BJ (cell line): ENCODE data around the gene PIK3CA. TPM values are rescaled to one million over a fixed set of nuclear protein-coding genes. Genes with fewer than 3 reads are reported as not detected.
"Not testable (repeated sequence)": the region's sequence is repeated elsewhere in the genome, so short reads cannot be mapped to it uniquely, and the experiment has no call there.

ENCODE experiments used
- CTCF ChIA-PET: fragments of 350-600 bp; formaldehyde crosslinking; extraction: SDS; loops from one replicate; lab custom pipeline; 2021; ENCODE audit warnings: antibody characterized with exemption, inconsistent platforms; lab: Yijun Ruan, JAX
- POLR2A ChIA-PET: fragments of 300-600 bp; sonication (Branson Sonifier 250); formaldehyde crosslinking; extraction: SDS; loops from one replicate; lab custom pipeline; 2021; ENCODE audit warnings: antibody characterized with exemption; lab: Charles Lee
- DNase-seq: peaks from one replicate; pipeline ENCODE4 v3.0.0-alpha.2; 2011; ENCODE audit warnings: low read depth
- H3K27me3 ChIP-seq: 2 replicates; pipeline ENCODE4 v1.6.0; 2011; ENCODE audit warnings: low read length; ENCODE audit not compliant: control insufficient read depth, insufficient read depth
- H3K36me3 ChIP-seq: 2 replicates; pipeline ENCODE4 v1.5.1; 2011; ENCODE audit warnings: low read length; ENCODE audit not compliant: control insufficient read depth, insufficient read depth
- H3K4me3 ChIP-seq: 2 replicates; pipeline ENCODE4 v1.5.1; 2011; ENCODE audit warnings: low read depth, mild to moderate bottlenecking, control low read depth, low read length
- CTCF ChIP-seq: IDR thresholded peaks from 2 replicates; pipeline ENCODE4 v1.5.1; 2011; ENCODE audit warnings: low read depth, mild to moderate bottlenecking, control low read depth, inconsistent platforms, low read length, moderate library complexity; ENCODE audit not compliant: insufficient read depth
- polyA plus RNA-seq: library from polyadenylated mRNA; depleted of rRNA; stranded (reverse); fragments of >200 nt; gene quantifications from 2 replicates; pipeline ENCODE4 v1.2.3, GENCODE V29; 2011

The PIK3CA gene
- polyA plus RNA-seq, 1 experiment = 5.5 TPM

GRCh38 chr3:179250803-179251476 is 102.8 kb downstream of the PIK3CA start, which contains the start of gene KCNMB3:
TSS of gene KCNMB3 (minus strand) at chr3:179251114. CDS start at chr3:179250990, 124 bp downstream.
- no peaks in the 10 kb centered on the region for H3K27me3 ChIP-seq
- TF ChIP-seq CTCF = no peak
- no peak within 1 kb of the TSS for H3K4me3 ChIP-seq
- no peak for DNase-seq
- POLR2A ChIA-PET = no interaction called here
- H3K36me3 ChIP-seq = peaks cover 1% of the 10 kb centered on the region; the same call in 1 of the 2 replicates
- CTCF ChIA-PET = no interaction called here

DNA sequence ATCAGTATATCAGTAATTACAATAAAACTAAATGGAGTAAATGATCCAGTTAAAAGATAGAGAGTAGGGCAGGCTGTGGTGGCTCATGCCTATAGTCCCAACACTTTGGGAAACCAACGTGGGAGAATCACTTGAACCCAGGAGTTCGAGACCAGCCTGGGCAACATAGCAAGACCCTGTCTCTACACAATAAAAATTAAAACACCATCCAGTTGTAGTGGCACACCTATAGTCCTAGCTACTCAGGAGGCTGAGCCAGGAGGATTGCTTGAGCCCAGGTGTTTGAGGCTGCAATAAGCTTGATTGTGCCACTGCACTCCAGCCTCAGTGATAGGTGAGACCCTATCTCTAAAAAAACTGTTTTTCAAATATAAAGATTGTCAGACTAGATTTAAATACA is 108.7 kb downstream of the PIK3CA start:
- no peak overlapping the region for H3K4me3 ChIP-seq
- no peak for TF ChIP-seq CTCF
- CTCF ChIA-PET = no interaction called here

GRCh38 chr3:179257742-179258141 is 109.6 kb downstream of the PIK3CA start:
- CTCF ChIA-PET, DNase-seq, H3K4me3 ChIP-seq, H3K27me3 ChIP-seq, POLR2A ChIA-PET, H3K36me3 ChIP-seq: not testable (repeated sequence)

More for the DNA sequence above, 108.7 kb downstream of the PIK3CA start:
- no peak for DNase-seq
- Histone ChIP-seq H3K27me3 (no peaks in the 10 kb centered on the region), H3K36me3 (no peaks in the 10 kb centered on the region)
- POLR2A ChIA-PET = no interaction called here

DNA sequence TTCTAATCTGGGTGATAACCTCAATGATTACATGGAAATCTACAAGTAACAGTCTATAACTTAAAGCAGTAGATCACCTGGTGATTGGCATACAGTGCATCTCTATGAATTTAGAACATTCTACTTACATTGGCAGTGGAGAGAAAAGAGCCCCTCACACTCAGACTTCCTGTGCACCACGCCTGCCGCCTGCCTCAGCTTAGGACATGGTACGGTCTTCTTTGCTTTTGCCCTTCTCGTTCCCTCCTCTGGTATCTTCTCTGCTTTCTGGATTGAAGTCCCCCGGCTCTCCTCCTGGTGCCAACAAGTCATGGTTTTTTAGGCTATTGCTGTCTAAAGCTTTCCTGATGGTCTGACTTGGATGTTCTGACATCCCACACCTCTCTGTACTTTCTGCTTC is 110.7 kb downstream of the PIK3CA start:
- no peak for DNase-seq
- ChIA-PET POLR2A (no interaction called here), CTCF (no interaction called here)
- Histone ChIP-seq H3K4me3 (no peak overlapping the region), H3K27me3 (no peaks in the 10 kb centered on the region), H3K36me3 (no peaks in the 10 kb centered on the region)
- no peak for TF ChIP-seq CTCF

- CTCF ChIA-PET, H3K27me3 ChIP-seq, H3K36me3 ChIP-seq, POLR2A ChIA-PET, H3K4me3 ChIP-seq, DNase-seq: not testable (repeated sequence)
Observed at GRCh38 chr3:179259959-179260756, 112.0 kb downstream of the PIK3CA start.
